HepG2 (cell line): ENCODE results near the gene TBC1D10B. TPM values are rescaled to one million over a fixed set of nuclear protein-coding genes. Genes with fewer than 3 reads are reported as not detected.

Experiments used
- ETV6 ChIP-seq: sonication (generic); formaldehyde crosslinking; conservative IDR thresholded peaks from 2 replicates; pipeline ENCODE4 v1.4.0; 2020; ENCODE audit warnings: missing genetic modification reagents
- HNRNPL ChIP-seq: fragments of 200-400 bp; formaldehyde crosslinking; IDR thresholded peaks from 2 replicates; pipeline ENCODE4 v1.6.1; 2017; ENCODE audit warnings: mild to moderate bottlenecking, low read depth, low read length
- MAX ChIP-seq: IDR thresholded peaks from 2 replicates; pipeline ENCODE4 v1.6.1; 2012; ENCODE audit warnings: inconsistent platforms
- MYNN ChIP-seq: sonication (generic); formaldehyde crosslinking; IDR thresholded peaks from 2 replicates; pipeline ENCODE4 v1.4.0; 2020; ENCODE audit warnings: mild to moderate bottlenecking, low read depth, missing genetic modification reagents
- NFATC3 ChIP-seq: sonication (generic); formaldehyde crosslinking; IDR thresholded peaks from 2 replicates; pipeline ENCODE4 v1.5.1; 2020; ENCODE audit warnings: mild to moderate bottlenecking, missing genetic modification reagents
- PHF8 ChIP-seq: sonication (generic); formaldehyde crosslinking; IDR thresholded peaks from 2 replicates; pipeline ENCODE4 v1.5.0; 2020; ENCODE audit warnings: missing genetic modification reagents
- RARG ChIP-seq: sonication (generic); formaldehyde crosslinking; IDR thresholded peaks from 2 replicates; pipeline ENCODE4 v1.4.0; 2020; ENCODE audit warnings: low read depth, mild to moderate bottlenecking, missing genetic modification reagents
- RXRB ChIP-seq: IDR thresholded peaks from 2 replicates; pipeline ENCODE4 v1.6.1; 2016; ENCODE audit warnings: borderline replicate concordance, missing genetic modification reagents, missing compliant biosample characterization
- TBX2 ChIP-seq: sonication (generic); formaldehyde crosslinking; IDR thresholded peaks from 2 replicates; pipeline ENCODE4 v1.5.0; 2020; ENCODE audit warnings: missing genetic modification reagents, mild to moderate bottlenecking, borderline replicate concordance
- ZKSCAN5 ChIP-seq: sonication (generic); formaldehyde crosslinking; IDR thresholded peaks from 2 replicates; pipeline ENCODE4 v1.5.1; 2020; ENCODE audit warnings: mild to moderate bottlenecking, missing genetic modification reagents
- ZNF136 ChIP-seq: sonication (generic); formaldehyde crosslinking; IDR thresholded peaks from 2 replicates; pipeline ENCODE4 v1.8.1; 2022; ENCODE audit warnings: low read depth, mild to moderate bottlenecking, moderate library complexity, missing genetic modification reagents
- ZNF512B ChIP-seq: sonication (generic); formaldehyde crosslinking; IDR thresholded peaks from 2 replicates; pipeline ENCODE4 v1.5.1; 2020; ENCODE audit warnings: missing genetic modification reagents, mild to moderate bottlenecking, borderline replicate concordance
- ZNF576 ChIP-seq: sonication (generic); formaldehyde crosslinking; IDR thresholded peaks from 2 replicates; pipeline ENCODE4 v1.4.0; 2020; ENCODE audit warnings: mild to moderate bottlenecking, missing genetic modification reagents
- polyA plus RNA-seq, 8 experiments: library from polyadenylated mRNA; depleted of rRNA in 3 of 8; stranded (reverse) in 7 of 8; unstranded in 1 of 8; fragments of >200 nt; fragmentation: Illumina TruSeq in 4 of 8; extraction: Trizol in 4 of 8; gene quantifications; 2 replicates each; pipeline versions ENCODE4 v1.2.1 to v1.2.3, GENCODE V29; 2011 to 2016; ENCODE audit warnings: low read depth in 4 of 8, missing spikeins in 1 of 8, mixed read lengths in 1 of 8; ENCODE audit not compliant: insufficient read depth in 1 of 8
- total RNA-seq, 5 experiments: library from RNA; depleted of rRNA; stranded (reverse); fragments of >200 nt; fragmentation: Illumina TruSeq; extraction: Trizol; gene quantifications; 2 replicates each; pipeline ENCODE4 v1.2.3, GENCODE V29; 2016; ENCODE audit warnings: low read depth in 1 of 5
- TF ChIP-seq, protein P1 (sequence below): IDR thresholded peaks from 2 replicates; pipeline ENCODE4 v1.6.1; 2016; ENCODE audit warnings: low read depth, missing genetic modification reagents, missing compliant biosample characterization
- TF ChIP-seq, protein P2 (sequence below): sonication (generic); formaldehyde crosslinking; IDR thresholded peaks from 2 replicates; pipeline ENCODE4 v1.5.0; 2020; ENCODE audit warnings: mild to moderate bottlenecking, missing genetic modification reagents
- TF ChIP-seq, protein P3 (sequence below): sonication (generic); formaldehyde crosslinking; IDR thresholded peaks from 2 replicates; pipeline ENCODE4 v1.4.0; 2020; ENCODE audit warnings: missing genetic modification reagents

TBC1D10B gene
- total and polyA plus RNA-seq, 2 of the 13 experiments (the other 11 are each of a cell fraction or from before 2014, with no cell fraction given), result 15.7 to 24.8 TPM

- TF ChIP-seq, protein P1, sequence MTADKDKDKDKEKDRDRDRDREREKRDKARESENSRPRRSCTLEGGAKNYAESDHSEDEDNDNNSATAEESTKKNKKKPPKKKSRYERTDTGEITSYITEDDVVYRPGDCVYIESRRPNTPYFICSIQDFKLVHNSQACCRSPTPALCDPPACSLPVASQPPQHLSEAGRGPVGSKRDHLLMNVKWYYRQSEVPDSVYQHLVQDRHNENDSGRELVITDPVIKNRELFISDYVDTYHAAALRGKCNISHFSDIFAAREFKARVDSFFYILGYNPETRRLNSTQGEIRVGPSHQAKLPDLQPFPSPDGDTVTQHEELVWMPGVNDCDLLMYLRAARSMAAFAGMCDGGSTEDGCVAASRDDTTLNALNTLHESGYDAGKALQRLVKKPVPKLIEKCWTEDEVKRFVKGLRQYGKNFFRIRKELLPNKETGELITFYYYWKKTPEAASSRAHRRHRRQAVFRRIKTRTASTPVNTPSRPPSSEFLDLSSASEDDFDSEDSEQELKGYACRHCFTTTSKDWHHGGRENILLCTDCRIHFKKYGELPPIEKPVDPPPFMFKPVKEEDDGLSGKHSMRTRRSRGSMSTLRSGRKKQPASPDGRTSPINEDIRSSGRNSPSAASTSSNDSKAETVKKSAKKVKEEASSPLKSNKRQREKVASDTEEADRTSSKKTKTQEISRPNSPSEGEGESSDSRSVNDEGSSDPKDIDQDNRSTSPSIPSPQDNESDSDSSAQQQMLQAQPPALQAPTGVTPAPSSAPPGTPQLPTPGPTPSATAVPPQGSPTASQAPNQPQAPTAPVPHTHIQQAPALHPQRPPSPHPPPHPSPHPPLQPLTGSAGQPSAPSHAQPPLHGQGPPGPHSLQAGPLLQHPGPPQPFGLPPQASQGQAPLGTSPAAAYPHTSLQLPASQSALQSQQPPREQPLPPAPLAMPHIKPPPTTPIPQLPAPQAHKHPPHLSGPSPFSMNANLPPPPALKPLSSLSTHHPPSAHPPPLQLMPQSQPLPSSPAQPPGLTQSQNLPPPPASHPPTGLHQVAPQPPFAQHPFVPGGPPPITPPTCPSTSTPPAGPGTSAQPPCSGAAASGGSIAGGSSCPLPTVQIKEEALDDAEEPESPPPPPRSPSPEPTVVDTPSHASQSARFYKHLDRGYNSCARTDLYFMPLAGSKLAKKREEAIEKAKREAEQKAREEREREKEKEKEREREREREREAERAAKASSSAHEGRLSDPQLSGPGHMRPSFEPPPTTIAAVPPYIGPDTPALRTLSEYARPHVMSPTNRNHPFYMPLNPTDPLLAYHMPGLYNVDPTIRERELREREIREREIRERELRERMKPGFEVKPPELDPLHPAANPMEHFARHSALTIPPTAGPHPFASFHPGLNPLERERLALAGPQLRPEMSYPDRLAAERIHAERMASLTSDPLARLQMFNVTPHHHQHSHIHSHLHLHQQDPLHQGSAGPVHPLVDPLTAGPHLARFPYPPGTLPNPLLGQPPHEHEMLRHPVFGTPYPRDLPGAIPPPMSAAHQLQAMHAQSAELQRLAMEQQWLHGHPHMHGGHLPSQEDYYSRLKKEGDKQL (CRISPR knock-in tag), result no peak
- TF ChIP-seq RXRB, result no peak; the same call in 1 of the 2 replicates
- peak; percentile 54; the same call in 1 of the 2 replicates for TF ChIP-seq ZNF136 (CRISPR knock-in tag)
- TF ChIP-seq ZKSCAN5, result 0 out of 2 replicates have a peak, but pooled peaks have one; percentile 10
- TF ChIP-seq HNRNPL, result 0 out of 2 replicates have a peak, but pooled peaks have one; percentile 7
- TF ChIP-seq RARG (CRISPR knock-in tag), result 0 out of 2 replicates have a peak, but pooled peaks have one; percentile 23
- no peak; the same call in 1 of the 2 replicates for TF ChIP-seq TBX2
- peak; percentile 85 for TF ChIP-seq PHF8 (CRISPR knock-in tag)
- TF ChIP-seq NFATC3 (CRISPR knock-in tag), result 0 out of 2 replicates have a peak, but pooled peaks have one; percentile 26
- peak; percentile 16; the same call in 1 of the 2 replicates for TF ChIP-seq ZNF512B (CRISPR knock-in tag)
- peak; percentile 77; the same call in 1 of the 2 replicates for TF ChIP-seq ZNF576 (CRISPR knock-in tag)
- no peak for TF ChIP-seq ETV6 (CRISPR knock-in tag)
- TF ChIP-seq, protein P2, sequence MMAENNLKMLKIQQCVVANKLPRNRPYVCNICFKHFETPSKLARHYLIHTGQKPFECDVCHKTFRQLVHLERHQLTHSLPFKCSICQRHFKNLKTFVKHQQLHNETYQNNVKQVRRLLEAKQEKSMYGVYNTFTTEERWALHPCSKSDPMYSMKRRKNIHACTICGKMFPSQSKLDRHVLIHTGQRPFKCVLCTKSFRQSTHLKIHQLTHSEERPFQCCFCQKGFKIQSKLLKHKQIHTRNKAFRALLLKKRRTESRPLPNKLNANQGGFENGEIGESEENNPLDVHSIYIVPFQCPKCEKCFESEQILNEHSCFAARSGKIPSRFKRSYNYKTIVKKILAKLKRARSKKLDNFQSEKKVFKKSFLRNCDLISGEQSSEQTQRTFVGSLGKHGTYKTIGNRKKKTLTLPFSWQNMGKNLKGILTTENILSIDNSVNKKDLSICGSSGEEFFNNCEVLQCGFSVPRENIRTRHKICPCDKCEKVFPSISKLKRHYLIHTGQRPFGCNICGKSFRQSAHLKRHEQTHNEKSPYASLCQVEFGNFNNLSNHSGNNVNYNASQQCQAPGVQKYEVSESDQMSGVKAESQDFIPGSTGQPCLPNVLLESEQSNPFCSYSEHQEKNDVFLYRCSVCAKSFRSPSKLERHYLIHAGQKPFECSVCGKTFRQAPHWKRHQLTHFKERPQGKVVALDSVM (CRISPR knock-in tag), result 0 out of 2 replicates have a peak, but pooled peaks have one; percentile 0
- TF ChIP-seq, protein P3, sequence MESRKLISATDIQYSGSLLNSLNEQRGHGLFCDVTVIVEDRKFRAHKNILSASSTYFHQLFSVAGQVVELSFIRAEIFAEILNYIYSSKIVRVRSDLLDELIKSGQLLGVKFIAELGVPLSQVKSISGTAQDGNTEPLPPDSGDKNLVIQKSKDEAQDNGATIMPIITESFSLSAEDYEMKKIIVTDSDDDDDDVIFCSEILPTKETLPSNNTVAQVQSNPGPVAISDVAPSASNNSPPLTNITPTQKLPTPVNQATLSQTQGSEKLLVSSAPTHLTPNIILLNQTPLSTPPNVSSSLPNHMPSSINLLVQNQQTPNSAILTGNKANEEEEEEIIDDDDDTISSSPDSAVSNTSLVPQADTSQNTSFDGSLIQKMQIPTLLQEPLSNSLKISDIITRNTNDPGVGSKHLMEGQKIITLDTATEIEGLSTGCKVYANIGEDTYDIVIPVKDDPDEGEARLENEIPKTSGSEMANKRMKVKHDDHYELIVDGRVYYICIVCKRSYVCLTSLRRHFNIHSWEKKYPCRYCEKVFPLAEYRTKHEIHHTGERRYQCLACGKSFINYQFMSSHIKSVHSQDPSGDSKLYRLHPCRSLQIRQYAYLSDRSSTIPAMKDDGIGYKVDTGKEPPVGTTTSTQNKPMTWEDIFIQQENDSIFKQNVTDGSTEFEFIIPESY (CRISPR knock-in tag), result no peak; the same call in 1 of the 2 replicates
- TF ChIP-seq MAX, result 0 out of 2 replicates have a peak, but pooled peaks have one; percentile 48
- no peak for TF ChIP-seq MYNN (CRISPR knock-in tag)
Measured at GRCh38 chr16:30377812-30378235, 7.5 kb upstream of the TBC1D10B start (continued).
